NCI-H345 (cell line): Measurements from ENCODE around the gene KIAA0586.

Experiments used
- DNase-seq: peaks from one replicate; lab custom pipeline; 2025; lab: John Stamatoyannopoulos, UW

KIAA0586 gene

DNA sequence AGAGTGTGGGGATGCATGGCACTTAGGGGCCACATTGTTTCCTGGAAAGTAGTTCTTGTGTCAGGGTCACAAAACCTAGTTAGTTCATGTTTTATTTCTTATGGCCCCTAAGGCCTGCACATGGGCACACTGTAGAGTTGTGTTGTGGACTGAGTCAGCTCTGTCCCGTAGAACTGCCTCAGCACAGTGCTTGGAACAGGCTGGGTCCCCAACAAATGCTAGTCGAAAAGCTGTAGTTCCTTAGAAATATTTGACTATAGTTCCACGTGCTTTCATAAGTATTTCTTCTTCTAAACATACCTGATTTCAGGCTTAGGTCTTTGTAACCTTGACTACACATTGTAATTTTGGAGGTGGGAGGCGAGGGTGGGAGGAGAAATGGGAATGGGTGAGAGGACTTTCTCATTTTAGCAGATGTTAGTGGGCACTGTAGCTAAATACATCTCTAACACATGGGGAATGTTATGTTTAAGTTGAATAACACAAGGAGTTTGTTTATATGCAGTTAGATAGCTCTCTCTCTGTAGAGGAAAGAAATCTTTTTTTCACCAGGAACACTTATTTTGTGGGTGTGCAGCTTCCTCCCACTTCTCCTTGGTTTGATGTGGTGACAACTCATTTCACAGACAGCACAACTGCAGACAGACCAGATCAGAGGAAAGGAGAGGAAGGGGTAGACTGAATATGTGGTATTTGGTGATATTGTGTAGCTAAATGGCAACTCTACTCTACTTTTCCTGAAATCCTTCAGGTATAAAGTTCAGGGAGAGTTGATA is 170.7 kb downstream of the KIAA0586 start:
- DNase-seq: no peak

DNA sequence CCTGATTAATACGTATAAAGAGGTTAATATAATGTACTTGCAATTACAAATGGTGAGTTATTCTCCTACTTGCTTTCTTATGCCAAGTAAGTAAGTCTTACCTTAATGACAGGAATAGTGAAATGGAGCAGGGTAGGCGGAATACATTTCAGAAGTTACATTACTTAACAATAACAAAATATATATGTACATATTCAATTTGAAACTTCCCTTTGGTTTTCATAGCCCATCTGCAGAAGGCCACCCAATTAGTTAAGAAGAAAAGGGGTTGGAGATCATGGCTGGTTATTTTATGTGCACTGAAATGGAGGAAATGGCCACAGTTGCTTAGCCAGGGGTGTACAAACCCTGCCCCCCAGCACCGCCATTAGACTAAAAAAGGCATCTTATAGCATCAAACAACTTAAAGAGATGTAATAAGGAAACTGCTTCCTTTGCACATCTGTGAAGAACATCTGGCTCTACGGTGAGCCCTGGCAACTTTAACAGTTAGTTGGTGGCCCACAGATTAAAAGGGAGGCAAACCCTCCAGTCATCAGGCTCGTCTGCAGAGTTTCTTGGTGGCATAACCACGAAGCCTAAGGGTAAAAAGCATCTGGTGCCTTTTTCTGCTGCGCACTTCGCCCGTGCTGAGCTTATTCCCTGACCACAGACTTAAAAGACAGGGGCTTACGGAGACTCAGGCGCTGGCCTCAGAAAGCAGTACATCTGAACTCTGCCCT is 171.4 kb downstream of the KIAA0586 start:
- DNase-seq: no peak

DNA sequence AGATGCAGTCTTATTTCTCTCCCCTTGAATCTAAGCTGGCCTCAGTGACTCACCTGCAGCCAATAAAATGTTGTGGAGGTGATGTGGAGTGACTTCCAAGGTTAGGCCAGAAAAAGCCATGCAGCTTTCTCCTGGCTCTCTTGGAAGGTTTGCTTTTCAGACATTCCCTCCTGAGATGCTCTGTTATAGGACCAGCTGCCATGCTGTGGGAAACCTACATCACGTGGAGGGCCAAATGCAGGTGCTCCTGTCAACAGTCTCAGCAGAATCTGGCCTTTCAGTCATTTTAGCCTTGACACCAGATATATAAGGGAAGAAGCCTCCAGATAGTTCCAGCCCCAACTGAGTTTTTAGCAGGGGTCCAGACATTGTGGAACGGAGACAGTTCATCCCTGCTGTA is 172.2 kb downstream of the KIAA0586 start:
- DNase-seq: no peak
